Upper lobe of left lung (tissue), 6 donors: ENCODE measurements around the gene PDLIM4. TPM values are rescaled to one million over a fixed set of nuclear protein-coding genes. Genes with fewer than 3 reads are reported as not detected.

ENCODE experiments used
- ATAC-seq, 2 donors: fragments of 200-7000 bp; cut with Tn5 transposase; one replicate each; pipeline ENCODE4 v1.9.1; 2022; ENCODE audit warnings: mild to moderate bottlenecking in 2 of 2, moderate library complexity in 2 of 2; ENCODE audit not compliant: low FRiP score in 2 of 2
- DNase-seq, 2 donors: peaks; one replicate each; pipeline ENCODE4 v3.0.0-alpha.2; 2019 to 2020
- H3K27ac ChIP-seq, 4 donors: fragments of 200-600 bp; sonication (generic); one replicate each; pipeline ENCODE4 v1.5.1; 2016 to 2019
- H3K27me3 ChIP-seq, 4 donors: fragments of 200-600 bp; sonication (generic); one replicate each; pipeline ENCODE4 v1.5.1; 2017 to 2019
- H3K36me3 ChIP-seq, 4 donors: fragments of 200-600 bp; sonication (generic); one replicate each; pipeline ENCODE4 v1.5.1; 2016 to 2019
- H3K4me1 ChIP-seq, 4 donors: fragments of 200-600 bp; sonication (generic); one replicate each; pipeline ENCODE4 v1.5.1; 2018 to 2019
- H3K4me3 ChIP-seq, 4 donors: fragments of 200-600 bp; sonication (generic); one replicate each; pipeline ENCODE4 v1.5.1; 2017 to 2019; ENCODE audit warnings: mild to moderate bottlenecking in 2 of 4, moderate library complexity in 1 of 4
- H3K9me3 ChIP-seq, 4 donors: fragments of 200-600 bp; sonication (generic); one replicate each; pipeline ENCODE4 v1.5.1; 2018 to 2019
- EP300 ChIP-seq, 4 donors: sonication (generic); formaldehyde crosslinking; IDR thresholded peaks; one replicate each; pipeline ENCODE4 v1.5.1; 2017; ENCODE audit warnings: antibody characterized with exemption in 4 of 4, control low read depth in 2 of 4
- POLR2A ChIP-seq, 4 donors: fragments of 450-650 bp; IDR thresholded peaks; one replicate each; pipeline ENCODE4 v1.5.1; 2016 to 2017; ENCODE audit warnings: antibody characterized with exemption in 4 of 4, mild to moderate bottlenecking in 2 of 4
- POLR2AphosphoS5 ChIP-seq, 2 donors: sonication (generic); formaldehyde crosslinking; IDR thresholded peaks; one replicate each; pipeline ENCODE4 v1.5.1; 2017; ENCODE audit warnings: antibody characterized with exemption in 2 of 2
- WGBS, 2 donors: methylation state at CpG; one replicate each; pipeline ENCODE4 v1.1.5; 2017 to 2018; 5-methylcytosine and 5-hydroxymethylcytosine counted together
- total RNA-seq, 6 donors: library from RNA; depleted of rRNA in 4 of 6; stranded (reverse); fragments of >200 nt in 4 of 6; gene quantifications; one replicate each; pipeline versions ENCODE4 v1.1.0 to v1.2.1, GENCODE V29; 2016 to 2021
- TF ChIP-seq, protein P1 (sequence below), 6 experiments: fragments of 450-650 bp in 4 of 6; fragments of 200-600 bp in 2 of 6; sonication (generic) in 2 of 6; IDR thresholded peaks; one replicate each; pipeline ENCODE4 v1.5.1; 2016 to 2019; ENCODE audit warnings: antibody characterized with exemption in 6 of 6
- donor health status: DM: no; HTN: no; CAD: no; lungs with moderate emphysema.
- donor health status: DM: no; HTN: yes; CAD: no; lungs with severe emphysema.

PDLIM4 gene
- total RNA-seq, 6 donors from 2014 or later: 3.3 to 14.2 (median 10.6) TPM

DNA sequence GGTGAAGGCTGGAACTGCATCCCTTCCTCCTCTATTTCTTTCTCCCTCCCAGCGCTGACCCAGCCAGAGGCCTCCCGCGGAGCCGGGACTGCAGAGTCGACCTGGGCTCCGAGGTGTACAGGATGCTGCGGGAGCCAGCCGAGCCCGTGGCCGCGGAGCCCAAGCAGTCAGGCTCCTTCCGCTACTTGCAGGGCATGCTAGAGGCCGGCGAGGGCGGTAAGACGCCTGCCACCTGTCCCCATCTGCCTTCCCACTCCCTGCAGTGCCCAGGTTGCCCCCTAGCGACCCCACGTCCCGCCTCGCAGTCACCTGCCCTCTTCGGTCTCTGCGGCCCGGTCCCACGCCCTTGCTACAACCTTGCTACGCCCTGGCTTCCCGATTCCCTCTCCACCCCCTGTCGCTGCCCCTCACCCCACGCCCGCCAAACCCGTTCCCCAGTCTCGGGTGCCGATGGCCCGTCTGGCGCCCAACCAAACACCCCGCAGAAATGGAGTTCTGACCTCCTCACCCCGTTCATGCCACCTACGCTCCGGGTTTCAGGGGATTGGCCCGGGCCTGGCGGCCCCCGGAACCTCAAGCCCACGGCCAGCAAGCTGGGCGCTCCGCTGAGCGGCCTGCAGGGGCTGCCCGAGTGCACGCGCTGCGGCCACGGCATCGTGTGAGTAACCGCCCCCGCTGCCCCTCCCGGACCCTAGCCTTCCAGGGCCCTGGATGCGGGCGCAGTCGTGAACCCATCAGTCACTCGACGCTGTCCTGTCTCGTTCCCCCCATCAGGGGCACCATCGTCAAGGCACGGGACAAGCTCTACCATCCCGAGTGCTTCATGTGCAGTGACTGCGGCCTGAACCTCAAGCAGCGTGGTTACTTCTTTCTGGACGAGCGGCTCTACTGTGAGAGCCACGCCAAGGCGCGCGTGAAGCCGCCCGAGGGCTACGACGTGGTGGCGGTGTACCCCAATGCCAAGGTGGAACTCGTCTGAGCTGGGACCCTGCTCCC, 14.1 kb downstream of the PDLIM4 start:
- 78 to 92% methylated on average over 48 to 70 of the region's 77 CpGs for WGBS, 2 donors
- H3K27ac ChIP-seq: no peak overlapping the region
- no peaks in the 10 kb centered on the region for H3K9me3 ChIP-seq
- H3K4me3 ChIP-seq: peak overlapping the region in 1 of 4 donors; percentile 23
- peak; percentile 18 to 82 for DNase-seq
- no peaks in the 10 kb centered on the region for H3K27me3 ChIP-seq
- no peaks in the 10 kb centered on the region for H3K36me3 ChIP-seq
- peak in 1 of 2 donors; percentile 2 for ATAC-seq
- H3K4me1 ChIP-seq: peaks cover 0 to 7% (median 6%) of the 10 kb centered on the region in 4 donors
- TF ChIP-seq POLR2AphosphoS5 (IDR thresholded peaks at IDR 0.05) (no peak), EP300 (IDR thresholded peaks at IDR 0.05) (no peak), POLR2A (IDR thresholded peaks at IDR 0.05) (no peak)
- TF ChIP-seq, protein P1, sequence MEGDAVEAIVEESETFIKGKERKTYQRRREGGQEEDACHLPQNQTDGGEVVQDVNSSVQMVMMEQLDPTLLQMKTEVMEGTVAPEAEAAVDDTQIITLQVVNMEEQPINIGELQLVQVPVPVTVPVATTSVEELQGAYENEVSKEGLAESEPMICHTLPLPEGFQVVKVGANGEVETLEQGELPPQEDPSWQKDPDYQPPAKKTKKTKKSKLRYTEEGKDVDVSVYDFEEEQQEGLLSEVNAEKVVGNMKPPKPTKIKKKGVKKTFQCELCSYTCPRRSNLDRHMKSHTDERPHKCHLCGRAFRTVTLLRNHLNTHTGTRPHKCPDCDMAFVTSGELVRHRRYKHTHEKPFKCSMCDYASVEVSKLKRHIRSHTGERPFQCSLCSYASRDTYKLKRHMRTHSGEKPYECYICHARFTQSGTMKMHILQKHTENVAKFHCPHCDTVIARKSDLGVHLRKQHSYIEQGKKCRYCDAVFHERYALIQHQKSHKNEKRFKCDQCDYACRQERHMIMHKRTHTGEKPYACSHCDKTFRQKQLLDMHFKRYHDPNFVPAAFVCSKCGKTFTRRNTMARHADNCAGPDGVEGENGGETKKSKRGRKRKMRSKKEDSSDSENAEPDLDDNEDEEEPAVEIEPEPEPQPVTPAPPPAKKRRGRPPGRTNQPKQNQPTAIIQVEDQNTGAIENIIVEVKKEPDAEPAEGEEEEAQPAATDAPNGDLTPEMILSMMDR (IDR thresholded peaks at IDR 0.05): no peak

DNA sequence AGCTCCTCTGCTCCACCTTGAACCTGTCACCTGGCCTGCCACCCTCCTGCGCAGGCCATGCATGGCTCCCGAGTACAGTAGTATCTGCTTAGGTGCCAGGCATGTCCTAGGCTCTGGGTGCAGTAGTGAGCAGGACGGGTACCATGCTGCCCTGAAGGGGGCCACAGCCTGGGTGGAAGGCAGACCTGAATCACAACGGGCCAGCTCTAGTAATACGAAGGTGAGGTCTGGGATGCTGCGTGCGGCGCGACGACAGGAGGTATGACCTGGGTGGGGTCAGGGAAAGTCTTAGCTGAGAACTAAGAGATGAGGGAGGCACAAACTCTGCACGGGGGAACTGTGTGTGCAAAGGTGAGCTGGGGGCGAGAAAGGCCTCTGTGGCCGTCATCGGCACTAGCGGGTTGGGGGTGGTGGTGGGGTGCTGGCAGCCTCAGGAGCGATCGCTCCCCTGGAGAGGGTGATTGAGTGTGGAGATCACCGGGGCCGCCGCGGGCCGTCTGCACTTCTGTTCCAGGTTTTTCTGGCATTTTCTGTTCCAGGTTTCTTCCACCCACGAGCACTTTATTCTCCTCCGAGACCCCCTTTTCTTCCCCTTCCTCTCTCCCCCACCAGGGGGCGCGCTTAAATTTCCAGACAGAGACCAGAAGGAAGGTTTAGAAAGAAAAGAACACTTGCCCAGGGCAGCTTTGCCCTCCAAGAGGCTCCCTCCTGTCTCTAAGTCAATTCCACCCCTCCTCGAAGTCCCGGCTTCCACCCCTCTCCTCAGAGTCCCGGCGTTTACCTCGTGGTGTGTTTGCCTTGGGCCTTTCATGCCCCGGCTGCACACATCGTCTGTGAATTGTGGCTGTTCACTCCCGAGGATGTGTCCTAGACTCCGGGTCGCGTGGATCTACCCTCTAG, 15.1 kb downstream of the PDLIM4 start:
- Histone ChIP-seq H3K27me3 (no peaks in the 10 kb centered on the region), H3K4me1 (peaks cover 0 to 7% (median 6%) of the 10 kb centered on the region in 4 donors), H3K27ac (no peak overlapping the region), H3K4me3 (peak overlapping the region in 2 of 4 donors; percentile 20 to 26), H3K9me3 (no peaks in the 10 kb centered on the region), H3K36me3 (no peaks in the 10 kb centered on the region)
- DNase-seq (peak; percentile 45 to 75), ATAC-seq (peak in 1 of 2 donors; percentile 47)
- WGBS, 2 donors: 53 to 60% methylated on average over 36 to 37 of the region's 37 CpGs
- TF ChIP-seq, protein P1 (IDR thresholded peaks at IDR 0.05): peak; percentile 61 to 87 (median 74)
- no peak for TF ChIP-seq POLR2A (IDR thresholded peaks at IDR 0.05)

DNA sequence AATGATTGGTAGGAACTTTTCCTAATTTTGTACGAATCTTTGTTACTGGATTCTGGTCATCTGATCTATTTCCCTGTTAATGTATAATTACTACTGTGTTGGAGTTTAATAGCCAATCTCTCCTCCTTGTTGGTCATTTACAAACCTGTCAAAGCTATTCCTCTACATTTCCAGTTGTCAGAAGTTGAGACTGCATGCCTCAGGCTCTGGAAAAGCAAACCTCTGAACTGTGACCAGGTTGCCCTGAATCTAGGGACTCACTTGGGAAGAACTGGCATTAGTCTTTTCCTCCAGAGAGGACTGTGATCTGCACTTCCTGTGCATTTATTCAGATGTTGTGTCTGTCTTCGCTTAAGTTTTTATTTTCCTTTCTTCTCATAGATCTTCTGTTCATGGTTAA, 16.1 kb downstream of the PDLIM4 start:
- Histone ChIP-seq H3K36me3 (no peaks in the 10 kb centered on the region), H3K27ac (no peak overlapping the region), H3K4me3 (no peak overlapping the region), H3K4me1 (peaks cover 0 to 7% (median 6%) of the 10 kb centered on the region in 4 donors), H3K27me3 (no peaks in the 10 kb centered on the region), H3K9me3 (no peaks in the 10 kb centered on the region)
- 84 to 87% methylated on average over 2 of the region's 2 CpGs for WGBS, 2 donors
- TF ChIP-seq POLR2A (IDR thresholded peaks at IDR 0.05) (no peak), POLR2AphosphoS5 (IDR thresholded peaks at IDR 0.05) (no peak), EP300 (IDR thresholded peaks at IDR 0.05) (no peak)
- TF ChIP-seq, protein P1 (IDR thresholded peaks at IDR 0.05): no peak
- ATAC-seq: no peak
- no peak for DNase-seq

DNA sequence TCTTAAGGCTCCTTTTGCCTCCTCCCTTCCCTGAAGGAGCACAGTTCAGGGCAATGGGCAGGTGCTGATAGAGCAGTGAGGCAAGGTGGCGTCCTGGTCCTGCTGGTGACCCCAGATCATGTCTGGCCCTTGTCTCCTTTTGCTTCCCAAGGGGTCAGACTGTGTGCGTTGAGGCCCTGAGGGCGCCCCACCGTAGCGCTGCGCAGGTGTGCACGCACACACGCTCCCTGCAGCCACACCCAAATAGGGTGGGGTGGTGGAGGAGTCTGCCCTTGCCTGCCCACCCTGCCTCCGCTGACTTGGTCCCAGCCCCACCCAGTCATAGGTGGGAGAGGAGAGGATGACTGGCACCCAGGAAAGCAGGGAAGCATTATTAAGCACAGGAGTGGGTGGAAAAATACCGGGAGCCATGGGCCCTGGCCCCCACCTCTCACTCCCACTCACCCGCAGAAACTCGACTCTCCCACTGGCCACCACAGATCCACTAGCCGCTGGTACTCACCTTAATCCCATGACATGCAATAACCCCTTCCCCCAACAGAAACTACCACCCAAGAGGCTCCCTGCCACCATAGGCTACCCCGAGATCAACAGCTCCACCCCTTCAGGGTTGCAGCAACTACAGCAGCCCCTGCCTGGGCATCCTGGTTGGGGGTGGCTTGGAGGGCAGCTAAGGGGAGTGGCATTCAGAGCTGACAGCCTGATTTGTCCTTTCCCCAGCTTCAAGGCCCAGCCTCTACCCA, 16.7 kb downstream of the PDLIM4 start:
- H3K27ac ChIP-seq: no peak overlapping the region
- peaks cover 0 to 7% (median 6%) of the 10 kb centered on the region in 4 donors for H3K4me1 ChIP-seq
- no peak for ATAC-seq
- no peaks in the 10 kb centered on the region for H3K27me3 ChIP-seq
- no peaks in the 10 kb centered on the region for H3K9me3 ChIP-seq
- WGBS, 2 donors: 82 to 88% methylated on average over 10 to 14 of the region's 14 CpGs
- H3K4me3 ChIP-seq: no peak overlapping the region
- H3K36me3 ChIP-seq: no peaks in the 10 kb centered on the region
- TF ChIP-seq EP300 (IDR thresholded peaks at IDR 0.05) (no peak), POLR2AphosphoS5 (IDR thresholded peaks at IDR 0.05) (no peak), POLR2A (IDR thresholded peaks at IDR 0.05) (no peak)
- TF ChIP-seq, protein P1 (IDR thresholded peaks at IDR 0.05): no peak
- DNase-seq: peak; percentile 8 to 63
